Ecto neural progenitor cell (in vitro differentiated cells): Measurements from ENCODE around the gene ATRIP.
A peak's percentile ranks its signal among the peaks of the same experiment; 100 is the strongest.

Experiments
- DNase-seq: peaks from one replicate; pipeline ENCODE4 v3.0.0-alpha.2; 2018; ENCODE audit warnings: low spot score

ATRIP gene

GRCh38 chr3:48423883-48424695 lies 22.4 kb upstream of the ATRIP start:
- DNase-seq, result no peak

GRCh38 chr3:48425281-48425812 lies 21.2 kb upstream of the ATRIP start:
- DNase-seq, result no peak

GRCh38 chr3:48426401-48426909 lies 20.1 kb upstream of the ATRIP start:
- no peak for DNase-seq

GRCh38 chr3:48426944-48427629 lies 19.4 kb upstream of the ATRIP start:
- no peak for DNase-seq

- DNase-seq, result no peak
Observed at GRCh38 chr3:48427630-48427962, 18.9 kb upstream of the ATRIP start.

- no peak for DNase-seq
Observed at GRCh38 chr3:48428088-48428571, 18.4 kb upstream of the ATRIP start.

- DNase-seq, result peak; percentile 79
Observed at GRCh38 chr3:48428572-48429316, 17.8 kb upstream of the ATRIP start.

- DNase-seq, result peak; percentile 85
Observed at GRCh38 chr3:48429317-48429959, 17.1 kb upstream of the ATRIP start.

- DNase-seq, result peak; percentile 81
Observed at GRCh38 chr3:48429960-48430707, 16.4 kb upstream of the ATRIP start, which contains the start of gene PLXNB1. TSS of gene PLXNB1 (minus strand) at chr3:48430086. CDS start at chr3:48424611, 5,475 bp downstream.

GRCh38 chr3:48430708-48431101 lies 15.8 kb upstream of the ATRIP start:
- DNase-seq, result no peak

- no peak for DNase-seq
Observed at GRCh38 chr3:48431224-48432029, 15.1 kb upstream of the ATRIP start.

GRCh38 chr3:48432411-48433371 lies 13.8 kb upstream of the ATRIP start:
- DNase-seq, result peak; percentile 73

- DNase-seq, result no peak
Observed at GRCh38 chr3:48433472-48434118, 12.9 kb upstream of the ATRIP start.

- no peak for DNase-seq
Observed at GRCh38 chr3:48434591-48435222, 11.8 kb upstream of the ATRIP start.

- DNase-seq, result no peak
Observed at GRCh38 chr3:48435223-48435595, 11.3 kb upstream of the ATRIP start.

GRCh38 chr3:48435774-48436476 lies 10.6 kb upstream of the ATRIP start:
- DNase-seq, result peak; percentile 91

- no peak for DNase-seq
Observed at GRCh38 chr3:48436477-48436787, 10.1 kb upstream of the ATRIP start.
